ENCODE results near the gene PDE9A.

Gene PDE9A

DNA sequence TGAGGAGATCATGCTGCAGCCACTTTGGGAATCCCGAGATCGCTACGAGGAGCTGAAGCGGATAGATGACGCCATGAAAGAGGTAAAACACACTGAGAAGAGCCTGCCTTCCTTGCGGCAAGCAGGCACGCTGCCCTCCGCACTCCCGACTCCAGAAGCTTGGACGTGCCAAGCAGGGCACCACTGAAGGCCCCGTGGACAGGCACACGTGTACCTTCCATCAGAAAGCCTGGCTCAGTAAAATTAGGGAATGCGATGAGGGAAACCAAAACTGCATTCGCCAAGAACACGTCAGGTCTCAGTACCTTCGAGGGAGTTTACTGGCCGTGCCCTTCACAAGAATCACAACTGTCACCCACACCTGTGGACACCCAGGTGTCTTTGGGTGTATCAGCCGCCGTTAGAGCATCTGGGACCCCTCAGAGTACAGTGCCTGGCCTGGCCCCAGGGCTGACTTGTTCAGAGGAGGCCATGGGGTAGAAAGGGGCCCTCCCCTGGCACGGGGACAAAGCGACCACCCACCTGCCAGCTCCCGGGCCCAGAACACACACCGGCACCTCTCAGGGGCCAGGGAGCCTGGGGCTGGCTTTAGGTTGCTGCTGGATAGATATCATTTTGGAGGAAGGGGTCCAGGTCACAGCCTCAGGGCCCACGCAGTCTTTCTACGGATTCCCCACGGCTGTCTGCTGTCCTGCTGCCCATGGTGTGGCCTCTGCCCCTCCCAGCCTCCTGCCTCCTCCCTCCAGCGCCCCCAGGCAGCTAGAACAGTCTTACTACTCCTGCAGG, 117.5 kb downstream of the PDE9A start:
- DNase-seq (ENCODE audit: low read depth in 2 of 2), result no peak

DNA sequence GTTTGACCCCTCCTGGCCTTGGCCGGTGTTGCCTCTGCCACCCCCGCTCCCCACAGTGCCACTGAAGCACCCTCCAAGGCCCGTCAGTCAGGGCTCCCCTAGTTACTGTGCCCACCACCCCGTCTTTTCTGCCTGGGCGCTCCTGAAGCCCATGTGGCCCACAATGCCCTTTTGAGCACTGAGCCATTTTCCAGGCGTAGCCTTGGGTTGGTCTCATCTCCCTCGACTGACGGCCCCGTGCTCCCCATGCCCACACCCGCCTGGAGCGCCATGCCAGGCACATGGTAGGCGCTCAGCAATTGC, 118.0 kb downstream of the PDE9A start:
- no peak for DNase-seq (ENCODE audit: low read depth in 2 of 2)

DNA sequence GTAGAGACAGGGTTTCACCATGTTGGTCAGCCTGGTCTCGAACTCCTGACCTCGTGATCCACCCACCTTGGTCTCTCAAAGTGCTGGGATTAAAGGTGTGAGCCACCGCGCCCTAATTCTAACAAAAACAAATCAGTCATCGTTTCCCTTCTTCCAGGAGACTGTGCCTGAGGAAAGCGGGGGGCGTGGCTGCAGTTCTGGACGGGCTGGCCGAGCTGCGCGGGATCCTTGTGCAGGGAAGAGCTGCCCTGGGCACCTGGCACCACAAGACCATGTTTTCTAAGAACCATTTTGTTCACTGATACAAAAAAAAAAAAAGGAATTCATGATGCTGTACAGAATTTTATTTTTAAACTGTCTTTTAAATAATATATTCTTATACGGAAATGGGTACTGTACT, 121.7 kb downstream of the PDE9A start:
- DNase-seq (ENCODE audit: low read depth in 2 of 2), result no peak

DNA sequence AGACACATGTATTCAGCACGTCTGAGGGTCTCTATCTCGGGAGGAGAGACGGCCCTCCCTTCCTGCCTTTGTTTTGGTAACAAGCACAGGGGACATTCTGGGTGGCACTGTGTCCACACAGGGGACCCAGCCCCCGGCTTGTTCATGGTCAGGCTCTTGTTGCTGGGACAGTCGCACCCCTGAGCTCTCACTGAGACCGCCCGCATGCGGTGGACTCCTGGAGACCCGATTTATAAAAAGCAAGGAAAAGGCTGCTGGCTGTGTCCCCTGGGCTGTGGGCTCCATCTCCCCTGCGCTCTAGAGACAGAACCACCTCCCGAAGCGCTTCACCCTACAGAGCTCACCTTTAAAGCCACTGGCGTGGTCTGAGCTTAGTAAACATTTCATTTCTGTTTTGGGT, 122.5 kb downstream of the PDE9A start:
- DNase-seq (ENCODE audit: low read depth in 2 of 2), result no peak

DNA sequence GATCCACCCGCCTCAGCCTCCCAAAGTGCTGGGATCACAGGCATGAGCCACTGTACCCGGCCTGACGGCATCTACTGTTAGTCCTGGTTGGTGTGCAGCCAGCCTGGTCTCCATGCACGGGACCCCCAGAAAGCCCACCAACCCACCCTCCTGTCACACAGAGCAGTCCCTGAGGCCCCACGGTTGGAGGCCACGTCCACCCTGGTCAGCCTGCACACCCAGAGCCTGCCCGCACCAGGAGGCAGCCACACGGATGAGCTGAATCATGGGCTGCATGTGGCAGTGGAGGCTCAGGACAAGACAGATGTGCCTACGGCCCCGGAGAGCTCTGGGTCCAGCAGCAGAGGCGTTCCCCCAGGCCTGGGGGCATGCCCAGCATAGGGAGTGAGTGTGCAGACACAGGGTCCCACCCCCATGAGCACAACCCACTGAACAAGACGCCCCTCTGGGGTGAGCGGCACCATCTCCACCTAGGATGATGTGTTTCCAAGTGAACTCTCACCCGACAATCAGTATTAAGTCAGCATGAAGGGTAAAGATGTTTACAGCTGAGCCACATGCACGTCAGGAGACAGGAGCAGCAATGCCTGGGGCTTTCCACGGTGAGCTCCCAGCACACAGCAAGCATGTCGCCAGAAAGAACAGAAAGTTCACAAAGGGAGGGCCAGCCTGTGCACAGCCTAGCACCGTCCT, 123.8 kb downstream of the PDE9A start:
- DNase-seq (ENCODE audit: low read depth in 2 of 2), result no peak

DNA sequence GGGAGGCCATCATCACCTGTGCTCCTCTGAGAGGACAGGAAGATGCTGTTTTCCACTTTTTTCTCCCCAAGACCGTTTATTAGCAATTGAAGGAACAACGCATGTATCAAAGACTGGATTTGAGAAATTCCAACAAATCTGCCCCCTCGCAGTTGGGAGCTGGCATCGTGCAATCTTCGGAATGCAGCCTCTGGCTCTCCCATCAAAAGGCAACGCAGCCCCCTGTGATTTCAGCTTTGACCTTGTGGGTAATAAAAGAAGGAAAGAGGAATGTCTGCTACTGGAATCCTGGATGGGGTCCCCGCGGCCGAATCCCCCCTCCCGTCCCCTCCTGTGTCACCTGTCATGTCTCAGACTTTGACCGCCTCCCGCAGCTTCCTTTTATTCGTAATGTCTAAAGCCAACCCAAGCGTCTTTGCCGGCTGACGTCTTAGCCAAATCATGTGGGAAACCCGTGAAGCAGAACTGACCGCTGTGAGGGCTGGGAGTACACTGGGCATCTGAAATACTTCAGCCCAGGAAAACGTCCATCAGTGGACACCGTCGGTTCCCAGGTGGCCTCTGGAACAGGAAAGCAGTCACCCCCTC, 124.4 kb downstream of the PDE9A start:
- no peak for DNase-seq (ENCODE audit: low read depth in 2 of 2)

DNA sequence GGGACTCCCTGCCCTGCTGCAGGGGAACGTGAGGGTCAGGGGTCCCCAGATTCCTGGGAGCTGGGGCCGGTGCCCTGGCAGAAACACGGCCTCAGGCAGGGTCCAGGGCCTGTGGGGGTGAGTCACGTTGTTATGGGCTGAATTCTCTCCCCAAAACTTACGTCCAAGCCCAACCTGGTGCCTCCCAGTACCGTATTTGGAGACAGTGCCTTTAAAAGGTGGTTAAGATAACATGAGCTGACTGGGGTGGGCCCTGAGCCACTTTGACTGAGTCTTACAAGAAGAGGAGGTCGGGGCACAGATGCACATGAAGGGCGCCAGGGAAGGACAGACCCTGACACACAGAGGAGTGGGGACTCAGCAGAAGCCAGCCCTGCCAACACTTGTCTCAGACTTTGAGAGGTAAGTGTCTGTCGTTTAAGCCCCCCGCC, 126.0 kb downstream of the PDE9A start:
- no peak for DNase-seq (ENCODE audit: low read depth in 2 of 2)

DNA sequence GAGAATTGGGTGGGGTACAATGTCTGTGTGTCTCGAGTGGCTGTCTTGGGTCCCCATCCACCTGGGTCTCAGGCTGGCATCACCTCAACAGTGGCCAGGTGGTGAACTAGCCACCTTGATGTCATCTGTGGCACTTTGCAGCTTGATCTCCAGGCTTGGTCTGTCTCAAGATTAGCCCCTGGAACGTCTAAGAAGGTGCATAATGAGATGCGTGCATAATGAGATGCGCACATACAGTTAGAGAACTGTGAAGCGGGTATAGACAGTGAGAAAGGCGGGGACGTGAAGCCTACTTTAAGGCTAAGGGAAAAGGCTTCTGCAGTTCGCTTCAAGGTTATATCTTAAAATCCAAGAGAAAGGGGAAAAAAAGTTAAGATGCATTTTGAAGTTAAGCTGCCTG, 127.2 kb downstream of the PDE9A start:
- DNase-seq (ENCODE audit: low read depth in 2 of 2), result no peak

DNA sequence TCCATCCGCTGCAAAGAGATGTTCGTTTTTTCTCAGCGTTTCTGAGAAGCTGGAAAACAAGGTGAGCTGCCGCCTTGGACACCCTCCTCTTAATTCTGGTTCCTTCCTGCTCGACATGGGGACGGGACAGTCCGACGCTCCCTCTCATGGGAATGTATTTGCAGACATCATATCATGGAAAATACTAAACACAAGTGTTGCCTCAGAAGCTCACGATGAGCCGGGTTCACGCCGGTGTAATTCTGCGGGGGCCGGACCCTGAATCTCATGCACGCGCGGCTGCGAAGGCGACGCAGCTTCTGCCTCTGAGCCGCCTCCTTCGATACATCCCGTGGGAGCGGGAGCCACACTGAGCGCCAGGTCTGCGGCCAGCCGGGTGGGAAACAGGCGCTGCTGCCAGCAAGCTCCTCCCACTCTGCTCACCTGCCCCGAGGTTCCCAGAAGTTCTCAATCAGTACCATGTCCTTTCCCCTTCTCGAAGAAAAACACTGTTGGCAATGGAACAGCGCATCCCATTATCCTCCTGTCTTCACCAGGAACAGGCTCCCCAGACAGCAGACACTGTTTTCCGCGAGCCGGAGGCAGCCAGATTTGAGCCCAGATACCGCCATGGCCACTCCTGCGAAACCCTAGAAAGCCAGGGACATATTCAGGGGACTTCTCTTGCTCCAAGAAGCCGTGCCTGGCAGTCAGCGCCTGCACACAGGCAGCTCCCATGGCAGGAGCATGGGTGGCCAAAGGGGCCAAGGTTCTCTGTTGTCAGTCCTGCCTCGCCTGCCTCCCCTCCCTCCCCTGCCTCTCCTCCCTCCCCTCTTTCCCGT, 127.9 kb downstream of the PDE9A start:
- DNase-seq (ENCODE audit: low read depth in 2 of 2), result no peak

DNA sequence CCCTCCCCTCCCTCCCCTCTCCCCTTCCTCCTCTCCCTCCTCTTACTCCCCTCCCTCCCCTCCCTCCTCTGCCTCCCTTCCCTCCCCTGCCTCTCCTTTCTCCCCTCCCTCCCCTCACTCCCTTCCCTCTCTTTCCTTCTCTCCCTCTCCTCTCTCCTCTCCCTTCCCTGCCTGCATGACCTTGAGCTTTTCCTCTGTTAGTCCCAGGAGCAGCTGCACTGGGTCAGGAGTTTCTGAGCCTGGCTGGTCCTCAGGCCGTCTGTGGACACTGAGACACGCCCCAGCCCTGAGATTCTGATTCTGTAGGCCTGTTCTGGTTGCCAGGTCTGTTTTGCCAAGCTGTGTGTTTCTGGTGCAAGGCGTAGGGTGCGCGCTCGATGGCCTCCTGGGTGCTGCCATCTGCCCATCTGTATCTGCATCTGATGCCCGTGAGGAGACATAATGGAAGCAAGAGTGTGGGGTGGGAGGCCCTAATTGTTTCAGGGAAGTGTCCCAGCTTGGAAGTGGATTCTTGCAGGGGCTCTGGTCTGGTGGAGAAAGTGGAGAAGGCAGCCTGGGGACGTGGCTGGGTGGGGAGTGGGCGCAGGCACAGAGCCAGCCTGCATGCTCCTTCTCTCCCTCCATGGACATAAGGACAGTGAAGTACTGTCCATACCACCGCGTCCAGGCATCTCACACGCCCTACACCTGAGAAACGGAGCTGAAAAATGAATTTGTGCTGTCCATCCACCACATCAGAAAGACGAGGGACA, 128.7 kb downstream of the PDE9A start:
- DNase-seq (ENCODE audit: low read depth in 2 of 2), result no peak

DNA sequence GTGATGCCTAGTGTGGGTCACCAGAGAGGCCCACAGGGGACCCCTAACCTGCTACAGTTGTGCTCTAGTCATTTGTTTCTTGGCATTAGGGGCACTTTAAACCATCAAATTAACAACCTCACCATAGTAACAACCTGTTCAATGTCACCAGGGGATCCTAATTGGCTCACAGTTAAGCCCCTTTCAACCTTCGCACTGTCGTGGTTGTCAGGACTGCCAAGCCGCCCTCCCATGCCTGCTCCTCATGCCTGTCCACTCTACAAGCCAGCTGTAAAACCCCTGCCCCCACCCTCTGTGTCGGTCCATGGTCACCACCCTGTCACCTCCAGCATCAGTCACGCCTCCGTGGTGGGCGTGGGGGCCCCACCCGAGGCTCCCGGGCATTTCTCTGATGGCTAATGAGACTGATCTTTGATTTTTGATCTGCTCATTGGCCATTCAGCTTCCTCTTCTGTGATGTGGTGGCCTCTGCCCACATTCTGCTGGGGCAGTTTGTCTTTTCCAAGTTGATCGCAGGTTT, 129.4 kb downstream of the PDE9A start:
- DNase-seq (ENCODE audit: low read depth in 2 of 2), result no peak

DNA sequence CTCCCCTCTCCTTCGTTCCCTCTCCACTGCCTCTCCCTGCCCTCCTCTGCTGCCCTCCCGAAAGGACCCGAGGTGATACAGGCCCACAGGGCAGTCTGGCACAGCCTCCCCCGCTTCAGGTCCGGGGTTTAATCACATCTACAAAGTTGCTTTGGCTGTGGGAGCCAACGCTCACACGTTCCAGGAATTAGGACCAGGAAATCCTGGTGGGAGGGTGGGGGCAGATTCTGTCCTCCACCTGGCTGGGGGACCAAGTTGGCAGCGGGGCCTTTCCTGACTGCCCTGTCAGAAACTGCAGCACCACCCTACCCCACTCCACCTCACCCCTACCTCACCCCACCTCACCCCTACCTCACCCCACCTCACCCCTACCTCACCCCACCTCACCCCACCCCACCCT, 130.9 kb downstream of the PDE9A start:
- DNase-seq (ENCODE audit: low read depth in 2 of 2), result no peak

DNA sequence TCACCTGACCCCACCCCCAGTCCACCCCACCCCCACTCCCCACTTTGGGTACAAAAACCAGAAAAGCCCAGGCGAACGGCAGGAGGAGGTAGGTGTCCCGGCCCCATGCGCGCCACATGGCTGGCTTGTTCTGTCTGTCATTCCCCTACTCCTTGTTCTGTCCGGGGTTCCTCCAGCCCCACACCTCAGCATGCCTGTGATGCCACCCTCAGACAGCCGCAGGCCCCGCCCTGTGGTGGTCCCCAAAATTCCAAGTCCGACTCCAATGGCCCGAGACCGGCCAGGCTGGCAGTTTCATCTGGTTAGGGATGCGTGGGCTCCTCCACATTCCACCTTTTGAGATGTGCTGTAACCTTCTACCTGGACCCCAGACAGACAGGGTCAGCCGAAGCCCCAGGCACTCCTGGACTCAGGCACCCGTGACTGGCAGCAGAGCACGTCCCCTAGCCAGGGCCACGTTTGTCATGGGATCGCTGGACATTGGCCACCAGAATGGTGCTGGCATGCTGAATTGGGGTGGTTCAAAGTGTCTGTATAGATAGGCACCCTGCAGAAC, 131.6 kb downstream of the PDE9A start:
- no peak for DNase-seq (ENCODE audit: low read depth in 2 of 2)

DNA sequence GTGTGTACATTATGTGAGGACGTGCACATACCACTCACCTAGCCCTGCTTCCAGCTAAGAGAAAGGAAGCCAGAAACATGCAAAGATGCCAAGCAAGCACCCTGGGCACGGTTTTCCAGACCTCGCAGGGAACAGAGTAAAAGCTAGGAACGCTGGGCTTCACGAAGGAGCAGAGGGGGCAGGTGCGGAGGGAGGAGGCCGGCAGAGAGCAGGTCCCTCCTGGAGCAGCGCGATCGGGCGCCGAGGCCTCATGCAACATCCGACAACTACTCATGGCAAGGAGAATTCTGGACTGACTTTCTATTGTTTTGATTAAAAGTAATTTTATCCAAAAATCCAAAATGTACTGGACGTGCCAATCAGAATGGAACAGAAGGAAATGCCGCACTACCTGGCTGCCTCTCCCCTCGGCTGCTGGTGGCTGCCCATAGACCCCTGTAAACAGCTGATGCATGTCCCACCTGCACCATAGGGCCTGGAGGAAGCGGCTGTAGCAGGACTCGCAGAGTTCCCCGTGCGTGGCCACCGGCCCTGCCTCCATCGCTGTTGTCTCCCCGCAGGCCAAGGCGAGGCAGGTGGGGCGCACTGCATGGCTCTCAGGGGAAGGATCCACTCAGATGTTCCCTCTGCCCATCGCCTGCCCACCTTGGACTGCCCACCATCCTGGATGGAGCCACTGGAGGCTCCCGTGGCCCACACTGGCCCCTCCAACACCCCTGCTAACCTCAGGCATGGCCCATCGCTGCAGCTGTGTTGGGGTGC, 132.4 kb downstream of the PDE9A start:
- DNase-seq (ENCODE audit: low read depth in 2 of 2), result no peak

DNA sequence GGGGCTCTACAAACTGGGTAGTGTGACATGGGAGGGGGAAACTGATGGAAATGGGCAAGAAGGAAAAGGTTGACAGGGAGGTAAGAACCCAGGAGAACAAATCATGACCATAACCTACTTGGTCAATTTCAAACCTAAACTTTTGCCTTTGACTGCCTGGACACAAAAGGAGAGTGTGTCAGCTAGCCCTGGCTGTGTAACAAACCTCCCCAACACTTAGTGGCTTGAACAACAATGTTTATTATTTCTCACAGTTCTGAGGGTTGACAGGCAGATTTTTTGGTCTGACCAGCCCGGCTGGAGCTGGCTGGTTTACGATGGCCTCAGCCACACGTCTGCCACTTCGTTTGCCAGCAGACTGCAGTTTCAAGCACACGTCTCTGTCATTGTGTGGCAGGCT, 133.5 kb downstream of the PDE9A start:
- DNase-seq (ENCODE audit: low read depth in 2 of 2), result no peak

DNA sequence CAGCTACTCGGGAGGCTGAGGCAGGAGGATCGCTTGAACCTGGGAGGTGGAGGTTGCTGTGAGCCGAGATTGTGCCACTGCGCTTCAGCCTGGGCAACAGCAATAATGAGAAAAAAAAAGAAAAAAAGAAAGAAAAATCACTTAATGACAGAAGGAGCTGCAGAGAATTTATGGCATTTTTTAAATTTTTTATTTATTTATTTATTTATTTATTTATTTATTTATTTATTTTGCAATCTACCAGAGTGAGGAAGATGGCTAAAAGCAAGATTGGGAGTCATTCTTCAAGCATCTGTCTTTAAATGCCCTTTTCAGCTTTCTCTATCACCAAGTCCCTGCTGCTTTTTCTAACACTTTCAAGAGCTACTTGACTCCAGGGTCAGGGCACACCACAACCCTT, 134.2 kb downstream of the PDE9A start:
- no peak for DNase-seq (ENCODE audit: low read depth in 2 of 2)

DNA sequence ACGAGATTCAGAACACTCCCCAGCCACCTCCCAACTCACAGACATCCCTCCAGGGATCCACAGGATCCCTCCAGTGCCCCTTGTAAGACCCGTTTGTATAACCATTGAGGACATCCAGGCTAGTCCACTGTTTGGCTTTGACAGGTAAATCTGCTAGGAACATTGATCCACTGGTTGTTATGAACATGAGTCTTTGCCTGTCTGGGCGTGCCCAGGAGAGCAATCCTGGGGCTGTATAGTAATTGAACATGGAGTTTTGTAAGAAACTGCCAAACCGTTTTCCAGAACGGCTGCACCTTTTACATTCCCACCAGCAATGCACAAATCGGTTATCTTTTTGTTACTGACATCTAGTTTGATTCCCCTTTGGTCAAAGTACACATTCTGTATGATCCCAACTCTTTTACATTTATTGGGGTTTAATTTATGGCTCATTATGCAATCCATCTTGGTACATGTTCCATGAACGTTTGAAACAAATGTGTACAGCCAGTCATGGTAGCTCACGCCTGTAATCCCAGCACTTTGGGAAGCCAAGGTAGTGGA, 137.2 kb downstream of the PDE9A start:
- DNase-seq (ENCODE audit: low read depth in 2 of 2), result no peak

DNA sequence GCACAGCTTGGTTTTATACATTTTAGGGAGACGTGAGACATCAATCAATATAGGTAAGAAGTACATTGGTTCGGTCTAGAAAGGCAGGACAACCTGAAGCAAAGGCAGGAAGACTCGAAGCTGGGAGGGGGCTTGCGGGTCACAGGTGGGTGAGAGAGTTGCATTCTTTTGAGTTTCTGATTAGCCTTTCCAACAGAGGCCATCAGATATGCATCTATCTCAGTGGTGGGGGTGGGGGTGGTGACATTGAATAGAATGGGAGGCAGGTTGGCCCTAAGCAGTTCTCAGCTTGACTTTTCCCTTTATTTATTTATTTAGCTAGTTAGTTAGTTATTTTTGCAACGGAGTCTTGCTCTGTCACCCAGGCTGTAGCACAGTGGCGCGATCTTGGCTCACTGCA, 140.4 kb downstream of the PDE9A start:
- no peak for DNase-seq (ENCODE audit: low read depth in 2 of 2)

DNA sequence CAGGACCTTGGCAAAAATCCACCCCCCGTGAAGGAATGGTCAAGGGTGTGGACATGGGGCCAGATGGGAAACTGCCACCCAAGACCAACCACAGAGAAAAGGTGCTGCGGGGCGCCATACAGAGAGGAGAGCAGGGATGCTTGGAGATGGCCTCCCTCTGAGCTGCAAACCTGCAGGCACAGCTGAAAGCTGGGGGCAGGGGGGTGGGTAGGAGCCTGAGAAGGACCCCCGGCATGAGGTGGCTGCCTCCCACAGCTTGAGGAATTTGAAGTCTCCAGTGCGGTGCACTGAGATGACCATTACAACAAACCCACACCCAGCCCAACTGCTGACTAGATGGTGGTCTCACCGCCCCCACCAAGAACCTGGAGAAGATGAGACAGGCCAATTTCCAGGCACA, 141.1 kb downstream of the PDE9A start:
- no peak for DNase-seq (ENCODE audit: low read depth in 2 of 2)
